GM12892 (cell line): ENCODE results near the gene GASK1A.

ENCODE experiments used
- POLR2A ChIP-seq: IDR thresholded peaks from 2 replicates; pipeline ENCODE4 v1.6.1; 2011; ENCODE audit warnings: low read depth, low read length, control low read depth
- POLR2AphosphoS5 ChIP-seq: IDR thresholded peaks from 2 replicates; pipeline ENCODE4 v1.6.1; 2011; ENCODE audit warnings: low read depth, low read length, control low read depth
- TAF1 ChIP-seq: IDR thresholded peaks from 2 replicates; pipeline ENCODE4 v1.6.1; 2011; ENCODE audit warnings: low read depth, mild to moderate bottlenecking, control low read depth, low read length, borderline replicate concordance

- TF ChIP-seq POLR2A = no peak
- TF ChIP-seq POLR2AphosphoS5 = no peak
- no peak for TF ChIP-seq TAF1
These were observed 102.7 kb downstream of the GASK1A start for GRCh38 chr3:43081796-43082195.
